Measurements from ENCODE around the gene APLNR.
A peak's percentile ranks its signal among the peaks of the same experiment; 100 is the strongest.

APLNR gene

DNA sequence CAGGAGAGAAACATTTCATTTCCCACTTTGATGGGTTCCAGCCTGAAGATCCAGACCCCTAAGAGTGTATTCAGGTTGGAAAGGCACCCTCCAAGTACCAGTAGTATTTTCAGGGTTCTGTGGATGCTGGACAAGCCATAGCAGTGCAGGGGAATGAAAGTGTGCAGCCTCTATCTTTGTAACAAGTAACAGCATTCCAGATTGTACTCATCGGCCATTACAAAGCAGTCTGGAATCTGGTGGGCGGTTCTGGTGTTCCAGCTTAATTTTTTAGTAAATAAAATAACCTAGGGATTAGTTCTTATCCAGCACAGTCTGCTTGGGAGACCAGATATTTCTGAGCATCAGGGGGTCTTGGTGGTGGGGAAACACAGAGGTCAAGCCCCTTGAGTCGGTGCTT lies 22.6 kb downstream of the APLNR start:
- peak; percentile 68 for DNase-seq

DNA sequence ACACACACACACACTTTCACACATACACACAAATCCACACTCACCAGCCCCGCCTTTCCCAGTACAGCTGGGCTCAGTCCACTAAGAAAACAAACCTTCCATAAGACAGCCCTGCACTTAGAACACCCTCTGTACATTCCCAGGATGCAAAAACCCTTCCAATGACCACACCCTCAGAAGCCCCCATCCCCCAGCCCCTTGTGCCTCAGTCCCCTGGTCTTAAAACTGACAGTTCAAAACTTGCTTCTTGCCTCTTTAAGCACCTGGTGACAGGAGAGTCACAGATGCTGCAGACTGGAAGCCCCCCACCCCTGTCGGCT lies 23.0 kb downstream of the APLNR start:
- no peak for DNase-seq

DNA sequence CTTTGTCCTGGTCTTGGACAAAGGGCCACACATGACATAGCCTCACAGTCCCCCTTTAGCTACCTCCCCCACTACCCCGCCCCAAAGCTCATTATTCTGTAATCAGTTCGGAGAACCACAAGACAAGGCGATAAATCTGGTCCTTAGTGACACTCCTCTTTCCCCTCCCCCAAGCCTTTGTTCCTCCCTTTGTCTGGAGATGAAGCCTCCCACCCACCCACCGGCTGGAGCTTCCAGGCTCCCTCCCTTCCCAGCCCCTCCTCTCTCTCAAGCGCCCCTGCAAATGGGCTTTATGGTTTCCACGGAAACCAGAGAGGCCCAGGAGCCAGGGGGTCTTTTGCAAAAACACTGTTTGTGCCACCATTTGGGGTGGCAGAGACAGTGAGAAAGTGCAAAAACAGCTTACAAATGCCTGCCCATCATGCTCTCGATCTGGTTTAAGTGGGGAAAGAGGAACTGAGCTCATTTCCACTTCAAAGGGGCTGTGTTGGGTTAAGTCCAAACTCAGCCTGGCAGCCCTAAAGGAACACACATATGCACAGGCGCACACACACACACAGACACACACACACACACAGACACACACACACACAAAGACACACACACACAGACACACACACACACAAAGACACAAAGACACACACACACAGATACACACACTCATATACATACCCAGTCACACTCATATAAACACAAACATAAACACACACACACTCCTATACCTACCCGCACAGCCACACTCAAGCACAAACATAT lies 23.5 kb downstream of the APLNR start:
- DNase-seq = no peak

DNA sequence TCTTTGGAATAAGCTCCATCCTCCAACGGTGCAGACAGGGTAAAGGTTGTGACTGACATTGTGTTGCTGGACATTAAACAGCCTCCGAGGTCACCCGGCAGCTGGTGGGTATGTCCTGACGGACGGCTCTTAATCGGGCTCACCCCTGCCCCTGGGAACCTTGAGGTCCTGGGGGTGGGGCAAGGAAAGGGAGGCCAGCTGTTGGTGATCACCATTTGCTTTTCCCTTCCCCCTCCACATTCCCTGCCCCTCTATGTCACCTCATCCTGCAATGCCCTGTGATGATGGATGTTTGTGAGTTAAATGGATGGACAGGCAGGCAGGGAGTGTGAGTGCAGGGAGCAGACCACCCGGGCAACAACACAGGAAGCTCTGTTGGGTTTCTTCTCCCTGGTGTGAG lies 26.3 kb downstream of the APLNR start:
- no peak for DNase-seq

DNA sequence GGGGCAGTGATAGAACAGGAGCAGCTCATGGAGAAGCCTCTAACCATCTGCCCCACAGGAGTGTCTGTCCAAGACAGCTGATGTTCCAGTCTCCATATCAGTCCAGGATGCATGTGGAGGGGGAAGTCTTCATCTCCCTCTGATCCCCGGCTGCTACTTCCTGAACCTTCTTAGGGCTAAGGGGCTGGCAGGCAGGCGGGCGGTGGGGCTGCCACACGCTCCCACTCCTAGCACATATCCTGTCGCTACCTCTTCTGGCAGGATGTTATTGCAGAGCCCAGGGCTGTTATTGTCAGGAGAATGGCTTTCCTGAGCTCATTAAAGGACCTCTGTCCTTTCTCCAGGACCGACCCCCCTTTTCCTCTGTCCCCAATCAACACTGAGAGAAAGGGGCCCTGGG lies 29.9 kb downstream of the APLNR start:
- DNase-seq = no peak

DNA sequence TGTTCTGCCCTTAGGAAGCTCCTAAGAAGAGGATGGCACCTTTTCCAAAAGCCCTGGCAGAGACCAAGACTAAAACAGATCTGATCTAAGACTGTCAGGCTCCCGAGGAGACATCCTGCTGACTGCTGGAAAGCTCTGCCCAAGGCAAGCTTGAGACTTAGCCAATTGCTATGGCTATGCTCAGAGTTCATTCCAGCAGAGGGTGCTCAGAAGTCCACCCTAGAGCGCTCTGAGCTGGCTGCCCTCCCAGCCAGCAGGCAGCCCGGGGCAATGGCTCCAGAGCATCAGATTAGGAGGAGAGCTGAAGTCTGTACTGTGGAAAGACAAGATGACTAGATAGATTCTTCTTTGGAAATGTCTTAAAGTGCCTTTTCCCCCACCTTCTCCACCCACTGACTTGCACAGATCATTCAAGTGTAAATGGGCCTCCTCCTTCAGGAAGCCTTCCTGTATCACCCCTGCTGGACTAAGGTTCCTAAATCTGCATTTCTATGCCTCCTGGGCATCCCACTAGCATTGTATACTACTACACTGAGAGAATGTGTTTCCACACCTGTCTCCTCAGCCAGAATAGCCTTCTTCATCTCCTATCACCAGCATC lies 31.9 kb downstream of the APLNR start:
- peak; percentile 75 for DNase-seq

DNA sequence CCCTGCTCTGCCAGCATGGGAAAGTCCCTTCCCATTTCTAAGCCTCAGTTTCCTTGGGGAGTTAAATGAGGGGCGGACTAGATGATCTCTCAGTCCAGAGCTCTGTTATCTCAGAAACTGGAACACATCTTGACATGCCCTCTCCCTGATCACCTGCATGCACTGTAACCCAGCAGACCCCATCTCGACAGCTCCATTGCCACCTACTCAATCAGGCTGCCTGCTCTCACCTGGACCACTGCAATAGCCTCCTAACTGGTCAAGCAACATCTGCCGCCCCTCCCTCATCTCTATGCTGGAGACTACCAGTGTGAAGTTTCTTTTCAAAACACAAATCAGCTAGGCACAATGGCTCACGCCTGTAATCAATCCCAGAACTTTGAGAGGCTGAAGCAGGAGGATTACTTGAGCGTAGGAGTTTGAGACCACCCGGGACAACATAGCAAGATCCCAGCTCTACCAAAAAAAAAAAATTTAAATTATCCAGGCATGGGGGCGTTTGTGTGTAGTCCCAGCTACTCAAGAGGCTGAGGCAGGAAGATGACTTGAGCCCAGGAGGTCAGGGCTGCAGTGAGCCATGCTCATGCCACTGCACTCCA lies 33.1 kb downstream of the APLNR start:
- no peak for DNase-seq

DNA sequence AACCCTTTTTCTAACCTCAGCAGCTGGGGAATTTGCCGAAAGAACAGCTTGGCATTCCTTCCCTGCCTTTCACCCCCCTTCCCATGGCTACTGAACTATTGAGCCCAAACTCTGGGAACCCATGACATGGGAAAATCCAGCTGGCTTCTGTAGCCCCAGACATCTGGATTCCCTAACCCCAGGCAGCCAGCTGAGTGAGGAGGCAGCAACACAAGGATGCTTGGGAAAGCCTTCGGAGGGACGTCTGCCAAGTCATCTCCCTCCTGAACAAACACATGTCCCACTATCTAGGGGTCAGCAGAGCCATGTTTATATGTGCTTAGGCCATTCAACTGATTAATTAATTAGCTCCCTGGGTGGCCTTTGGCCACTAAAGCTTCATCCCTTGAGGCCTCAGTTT lies 33.7 kb downstream of the APLNR start:
- no peak for DNase-seq

DNA sequence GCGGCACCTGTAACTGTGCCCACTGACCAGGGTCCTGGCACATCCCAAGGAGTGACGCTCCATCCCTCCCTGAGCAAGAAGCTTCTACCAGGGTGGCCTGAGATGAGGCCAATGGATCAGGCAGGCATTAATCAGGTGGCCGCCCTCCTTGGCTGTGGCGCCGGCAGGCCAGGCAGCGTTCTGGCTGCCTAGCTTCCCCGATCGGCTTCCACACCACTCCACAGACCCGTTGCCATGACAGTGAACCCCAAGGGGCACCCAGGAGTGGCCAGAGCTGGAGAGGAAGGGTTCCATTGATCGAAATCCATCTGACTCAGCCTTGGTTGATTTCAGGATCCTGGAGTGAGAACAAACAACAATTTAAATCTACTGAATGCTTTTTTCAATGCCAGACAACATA lies 34.8 kb downstream of the APLNR start:
- DNase-seq = no peak

DNA sequence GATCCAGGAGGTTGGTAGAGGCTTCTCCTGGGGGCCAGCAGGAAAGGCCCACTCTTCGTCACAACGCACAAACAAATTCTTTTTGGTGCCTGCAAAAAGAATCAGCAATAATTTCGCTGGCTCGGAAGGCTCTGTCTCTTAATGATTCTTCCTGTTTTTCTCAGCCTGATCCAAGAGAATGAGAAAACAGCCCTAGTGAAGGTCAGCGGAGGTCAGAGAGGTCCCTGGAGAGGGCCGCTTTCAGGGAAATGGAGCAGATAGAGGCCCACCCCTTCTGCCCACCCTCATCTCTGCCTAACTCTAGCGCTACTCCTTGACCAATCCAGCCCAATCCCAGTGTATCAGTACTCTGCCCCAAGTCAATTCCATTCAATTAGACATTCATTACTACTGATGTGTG lies 36.1 kb downstream of the APLNR start:
- no peak for DNase-seq

DNA sequence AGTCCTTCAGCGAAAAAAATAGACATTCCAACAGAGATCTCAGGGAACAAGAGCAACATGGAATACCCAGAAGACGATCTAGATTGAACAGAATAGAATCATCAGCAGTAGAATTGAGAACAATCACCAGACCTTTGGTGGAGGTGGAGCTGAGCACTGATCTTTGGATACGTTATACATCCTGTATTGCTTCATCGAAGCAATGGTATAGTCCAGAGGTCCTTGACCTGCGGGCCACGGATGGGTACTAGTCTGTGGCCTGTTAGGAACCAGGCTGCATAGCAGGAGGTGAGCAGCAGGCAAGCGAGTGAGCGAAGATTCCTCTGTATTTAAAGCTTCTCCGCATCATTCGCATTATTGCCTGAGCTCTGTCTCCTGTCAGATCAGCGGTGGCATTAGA lies 37.7 kb downstream of the APLNR start:
- no peak for DNase-seq

DNA sequence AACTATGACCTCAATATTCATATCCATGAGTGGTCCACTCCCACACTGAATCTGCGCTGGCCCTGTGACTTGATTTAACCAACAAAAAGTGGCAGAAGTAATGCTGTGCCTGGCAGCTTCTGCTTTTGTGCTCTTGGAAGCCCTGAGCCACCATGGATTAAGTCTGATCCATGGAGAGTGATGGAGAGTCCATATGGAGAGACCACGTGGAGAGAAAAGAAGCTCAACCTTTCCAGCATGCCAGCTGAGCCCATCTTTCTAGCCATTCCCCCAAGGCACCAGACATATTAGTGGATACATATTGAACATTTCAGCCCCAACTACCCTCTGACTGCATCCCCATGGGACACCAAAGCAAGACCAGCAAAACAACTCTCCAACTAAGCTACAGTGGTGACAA lies 39.3 kb downstream of the APLNR start:
- no peak for DNase-seq

DNA sequence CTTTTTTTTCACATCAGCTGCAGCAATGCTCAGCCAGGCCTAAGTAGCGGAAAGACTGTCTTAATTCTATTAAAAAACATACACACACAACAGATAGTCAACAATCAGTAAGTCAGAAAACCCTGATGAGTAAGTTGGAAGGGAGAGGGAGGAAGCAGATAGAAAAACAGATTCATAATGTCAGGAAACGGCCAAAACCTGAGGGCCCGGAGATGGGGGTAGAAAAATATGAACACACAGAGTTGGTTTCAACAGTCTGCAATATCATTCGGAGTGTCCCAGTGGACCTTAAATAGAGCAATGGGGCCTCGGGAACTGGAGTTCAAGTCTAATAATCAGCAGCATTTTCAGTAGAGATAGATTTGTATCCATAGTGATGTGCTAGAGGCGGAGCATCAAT lies 40.5 kb downstream of the APLNR start:
- DNase-seq = no peak

DNA sequence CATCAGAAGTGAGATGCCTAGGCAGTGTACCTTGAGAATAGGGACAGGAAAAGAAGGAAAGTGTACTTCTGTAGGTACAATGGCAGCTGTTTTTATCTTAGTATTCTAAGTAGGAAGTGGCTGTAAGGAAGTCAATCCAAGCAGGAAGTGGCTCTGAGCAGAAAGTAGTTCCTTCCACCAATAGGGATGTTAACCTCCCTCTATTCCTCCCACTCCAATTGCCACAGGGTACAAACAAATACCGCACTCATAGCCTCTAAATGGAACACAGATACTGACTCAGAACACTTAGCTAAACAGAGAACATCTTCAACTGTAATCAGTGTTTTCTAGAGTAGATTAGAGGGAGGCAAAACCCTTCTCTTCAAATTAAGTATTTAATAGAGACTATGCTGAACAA lies 44.7 kb downstream of the APLNR start:
- DNase-seq = no peak

DNA sequence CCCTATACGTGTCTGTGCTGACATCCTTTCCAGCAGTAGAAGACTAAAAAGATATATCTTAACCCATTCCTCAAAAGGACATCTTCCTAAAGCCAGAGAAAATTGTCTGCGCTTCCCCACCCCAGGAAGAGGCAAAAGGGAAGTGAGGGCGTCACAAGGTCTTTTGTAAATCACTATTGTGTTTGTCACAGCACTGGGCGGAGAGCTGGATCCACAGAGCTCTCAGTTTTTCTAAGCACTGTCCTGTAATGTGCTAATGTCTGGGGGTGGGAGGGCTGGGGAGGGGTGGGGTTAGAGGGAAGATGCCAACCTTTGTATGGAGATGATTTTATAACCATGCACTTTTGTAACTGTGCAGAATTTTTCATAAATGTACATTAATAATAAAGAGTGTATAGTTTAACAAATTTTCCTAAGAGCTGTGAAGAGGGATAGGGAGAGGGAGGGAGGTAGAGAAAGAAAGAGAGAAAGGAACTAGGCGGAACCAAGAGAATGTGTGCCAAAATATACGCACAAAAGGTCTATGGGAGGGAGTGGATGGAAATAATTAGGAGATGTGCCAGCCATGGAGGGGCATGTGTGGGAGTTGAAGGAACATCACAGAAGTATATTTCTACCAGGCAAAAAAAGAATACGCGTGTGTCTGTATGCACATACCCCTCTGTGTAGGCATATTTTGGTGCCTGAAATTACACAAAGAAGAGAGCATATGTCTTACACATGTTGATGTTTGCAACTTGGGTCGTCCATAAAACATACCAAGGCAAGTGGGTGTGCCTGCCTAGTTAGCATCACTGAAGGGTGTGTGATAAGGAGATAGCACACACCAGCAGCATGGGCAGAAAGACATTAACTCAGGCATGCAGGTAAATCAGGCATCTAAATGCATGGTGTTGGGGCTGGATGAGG lies 45.5 kb downstream of the APLNR start:
- DNase-seq = no peak

DNA sequence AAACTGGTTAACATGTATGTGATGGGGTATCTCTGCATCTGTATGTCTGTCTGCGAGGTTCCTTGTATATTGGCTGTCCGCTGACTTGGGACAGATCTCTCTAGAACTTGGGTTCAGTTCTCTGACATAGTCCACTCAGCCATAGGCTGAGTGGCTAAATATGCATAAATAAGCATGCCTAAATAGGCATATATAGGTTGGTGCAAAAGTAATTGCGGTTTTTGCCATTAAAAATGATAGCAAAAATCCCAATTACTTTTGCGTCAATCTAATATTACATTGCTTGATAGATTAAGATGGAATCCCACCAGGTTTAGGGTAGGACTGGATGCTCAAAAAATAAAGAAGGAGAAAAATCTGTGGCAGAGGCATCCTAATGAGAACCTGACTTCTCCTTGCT lies 46.5 kb downstream of the APLNR start:
- no peak for DNase-seq

Data from amniotic stem cell (primary cell).